SK-N-SH (cell line): ENCODE results near the gene CHPF2.

Source experiments
- ELF1 ChIP-seq: IDR thresholded peaks from 2 replicates; pipeline ENCODE4 v1.4.0; 2012
- EP300 ChIP-seq, 2 experiments: IDR thresholded peaks; 2 replicates each; pipeline versions ENCODE4 v1.4.0 to v1.6.1; 2012; ENCODE audit warnings: borderline replicate concordance in 1 of 2, low read depth in 1 of 2, low read length in 1 of 2
- EZH2phosphoT487 ChIP-seq: fragments of 200-600 bp; sonication (generic); IDR thresholded peaks from 2 replicates; pipeline ENCODE4 v1.6.1; 2017; ENCODE audit warnings: low read depth, mixed run types, mild to moderate bottlenecking, antibody characterized with exemption, moderate library complexity, borderline replicate concordance
- FOXM1 ChIP-seq: IDR thresholded peaks from 2 replicates; pipeline ENCODE4 v1.4.0; 2012; ENCODE audit warnings: low read depth, mild to moderate bottlenecking
- GABPA ChIP-seq: IDR thresholded peaks from 2 replicates; pipeline ENCODE4 v1.4.0; 2012; ENCODE audit warnings: low read depth, mild to moderate bottlenecking
- MEF2A ChIP-seq: IDR thresholded peaks from 2 replicates; pipeline ENCODE4 v1.4.0; 2012; ENCODE audit warnings: low read depth, borderline replicate concordance
- MXI1 ChIP-seq: IDR thresholded peaks from 2 replicates; pipeline ENCODE4 v1.6.1; 2012; ENCODE audit warnings: mild to moderate bottlenecking, low read depth, low read length, improper control_type of control experiment
- POLR2AphosphoS5 ChIP-seq: IDR thresholded peaks from 2 replicates; pipeline ENCODE4 v1.6.1; 2012; ENCODE audit warnings: low read depth, low read length
- RAD21 ChIP-seq: IDR thresholded peaks from 2 replicates; pipeline ENCODE4 v1.6.1; 2012; ENCODE audit warnings: mild to moderate bottlenecking, low read length
- TAF1 ChIP-seq: IDR thresholded peaks from 2 replicates; pipeline ENCODE4 v1.6.1; 2012; ENCODE audit warnings: low read depth, mild to moderate bottlenecking, low read length, moderate library complexity, borderline replicate concordance
- TF ChIP-seq, protein P1 (sequence below): IDR thresholded peaks from 2 replicates; pipeline ENCODE4 v1.4.0; 2012; ENCODE audit warnings: low read depth
- TF ChIP-seq, protein P2 (sequence below): fragments of 200-600 bp; sonication (generic); IDR thresholded peaks from 2 replicates; pipeline ENCODE4 v1.6.1; 2017; ENCODE audit warnings: antibody characterized with exemption, mild to moderate bottlenecking, moderate library complexity
- TF ChIP-seq, protein P3 (sequence below): fragments of 150-350 bp; IDR thresholded peaks from 2 replicates; pipeline ENCODE4 v1.6.1; 2016; ENCODE audit warnings: mild to moderate bottlenecking, low read depth, low read length
- TF ChIP-seq, protein P4 (sequence below): IDR thresholded peaks from 2 replicates; pipeline ENCODE4 v1.6.1; 2012; ENCODE audit warnings: mild to moderate bottlenecking, low read depth, low read length, moderate library complexity

DNA sequence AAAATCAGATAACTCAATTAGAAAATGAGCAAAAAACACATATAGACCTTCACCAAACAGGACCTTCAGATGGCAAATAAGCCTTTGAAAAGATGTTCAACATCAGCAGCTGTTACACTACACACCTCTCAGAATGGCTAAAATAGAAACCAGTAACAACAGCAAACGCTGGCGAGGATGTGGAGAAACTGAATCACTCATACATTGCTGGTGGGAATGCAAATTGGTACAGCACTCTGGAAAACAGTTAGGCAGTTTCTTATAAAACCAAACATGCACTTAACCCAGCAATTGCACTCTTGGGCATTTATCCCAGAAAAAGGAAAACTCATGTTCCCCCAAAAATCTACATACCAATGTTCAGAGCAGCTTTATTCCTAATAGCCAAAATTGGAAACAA is 53.9 kb downstream of the CHPF2 start:
- TF ChIP-seq POLR2AphosphoS5 (no peak), EZH2phosphoT487 (no peak), MEF2A (no peak), MXI1 (no peak), EP300 (IDR thresholded peaks at IDR 0.05; ENCODE audit: borderline replicate concordance in 1 of 2, low read depth in 1 of 2, low read length in 1 of 2) (no peak), ELF1 (no peak), GABPA (no peak), TAF1 (no peak), FOXM1 (no peak), RAD21 (no peak)
- TF ChIP-seq, protein P1, sequence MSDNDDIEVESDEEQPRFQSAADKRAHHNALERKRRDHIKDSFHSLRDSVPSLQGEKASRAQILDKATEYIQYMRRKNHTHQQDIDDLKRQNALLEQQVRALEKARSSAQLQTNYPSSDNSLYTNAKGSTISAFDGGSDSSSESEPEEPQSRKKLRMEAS = no peak
- TF ChIP-seq, protein P2, sequence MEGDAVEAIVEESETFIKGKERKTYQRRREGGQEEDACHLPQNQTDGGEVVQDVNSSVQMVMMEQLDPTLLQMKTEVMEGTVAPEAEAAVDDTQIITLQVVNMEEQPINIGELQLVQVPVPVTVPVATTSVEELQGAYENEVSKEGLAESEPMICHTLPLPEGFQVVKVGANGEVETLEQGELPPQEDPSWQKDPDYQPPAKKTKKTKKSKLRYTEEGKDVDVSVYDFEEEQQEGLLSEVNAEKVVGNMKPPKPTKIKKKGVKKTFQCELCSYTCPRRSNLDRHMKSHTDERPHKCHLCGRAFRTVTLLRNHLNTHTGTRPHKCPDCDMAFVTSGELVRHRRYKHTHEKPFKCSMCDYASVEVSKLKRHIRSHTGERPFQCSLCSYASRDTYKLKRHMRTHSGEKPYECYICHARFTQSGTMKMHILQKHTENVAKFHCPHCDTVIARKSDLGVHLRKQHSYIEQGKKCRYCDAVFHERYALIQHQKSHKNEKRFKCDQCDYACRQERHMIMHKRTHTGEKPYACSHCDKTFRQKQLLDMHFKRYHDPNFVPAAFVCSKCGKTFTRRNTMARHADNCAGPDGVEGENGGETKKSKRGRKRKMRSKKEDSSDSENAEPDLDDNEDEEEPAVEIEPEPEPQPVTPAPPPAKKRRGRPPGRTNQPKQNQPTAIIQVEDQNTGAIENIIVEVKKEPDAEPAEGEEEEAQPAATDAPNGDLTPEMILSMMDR = no peak
- TF ChIP-seq, protein P3, sequence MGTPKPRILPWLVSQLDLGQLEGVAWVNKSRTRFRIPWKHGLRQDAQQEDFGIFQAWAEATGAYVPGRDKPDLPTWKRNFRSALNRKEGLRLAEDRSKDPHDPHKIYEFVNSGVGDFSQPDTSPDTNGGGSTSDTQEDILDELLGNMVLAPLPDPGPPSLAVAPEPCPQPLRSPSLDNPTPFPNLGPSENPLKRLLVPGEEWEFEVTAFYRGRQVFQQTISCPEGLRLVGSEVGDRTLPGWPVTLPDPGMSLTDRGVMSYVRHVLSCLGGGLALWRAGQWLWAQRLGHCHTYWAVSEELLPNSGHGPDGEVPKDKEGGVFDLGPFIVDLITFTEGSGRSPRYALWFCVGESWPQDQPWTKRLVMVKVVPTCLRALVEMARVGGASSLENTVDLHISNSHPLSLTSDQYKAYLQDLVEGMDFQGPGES = no peak
- TF ChIP-seq, protein P4, sequence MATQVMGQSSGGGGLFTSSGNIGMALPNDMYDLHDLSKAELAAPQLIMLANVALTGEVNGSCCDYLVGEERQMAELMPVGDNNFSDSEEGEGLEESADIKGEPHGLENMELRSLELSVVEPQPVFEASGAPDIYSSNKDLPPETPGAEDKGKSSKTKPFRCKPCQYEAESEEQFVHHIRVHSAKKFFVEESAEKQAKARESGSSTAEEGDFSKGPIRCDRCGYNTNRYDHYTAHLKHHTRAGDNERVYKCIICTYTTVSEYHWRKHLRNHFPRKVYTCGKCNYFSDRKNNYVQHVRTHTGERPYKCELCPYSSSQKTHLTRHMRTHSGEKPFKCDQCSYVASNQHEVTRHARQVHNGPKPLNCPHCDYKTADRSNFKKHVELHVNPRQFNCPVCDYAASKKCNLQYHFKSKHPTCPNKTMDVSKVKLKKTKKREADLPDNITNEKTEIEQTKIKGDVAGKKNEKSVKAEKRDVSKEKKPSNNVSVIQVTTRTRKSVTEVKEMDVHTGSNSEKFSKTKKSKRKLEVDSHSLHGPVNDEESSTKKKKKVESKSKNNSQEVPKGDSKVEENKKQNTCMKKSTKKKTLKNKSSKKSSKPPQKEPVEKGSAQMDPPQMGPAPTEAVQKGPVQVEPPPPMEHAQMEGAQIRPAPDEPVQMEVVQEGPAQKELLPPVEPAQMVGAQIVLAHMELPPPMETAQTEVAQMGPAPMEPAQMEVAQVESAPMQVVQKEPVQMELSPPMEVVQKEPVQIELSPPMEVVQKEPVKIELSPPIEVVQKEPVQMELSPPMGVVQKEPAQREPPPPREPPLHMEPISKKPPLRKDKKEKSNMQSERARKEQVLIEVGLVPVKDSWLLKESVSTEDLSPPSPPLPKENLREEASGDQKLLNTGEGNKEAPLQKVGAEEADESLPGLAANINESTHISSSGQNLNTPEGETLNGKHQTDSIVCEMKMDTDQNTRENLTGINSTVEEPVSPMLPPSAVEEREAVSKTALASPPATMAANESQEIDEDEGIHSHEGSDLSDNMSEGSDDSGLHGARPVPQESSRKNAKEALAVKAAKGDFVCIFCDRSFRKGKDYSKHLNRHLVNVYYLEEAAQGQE = no peak
